SU-DHL-6 (cell line): ENCODE results near the gene NR1I3.

ENCODE experiments used
- H2AFZ ChIP-seq: fragments of 200-600 bp; sonication (generic); 2 replicates; pipeline ENCODE4 v1.6.1; 2014; ENCODE audit warnings: low read depth, mild to moderate bottlenecking, moderate library complexity, mixed read lengths, antibody characterized with exemption, low read length; ENCODE audit not compliant: severe bottlenecking
- H3F3A ChIP-seq: fragments of 200-600 bp; shearing (Covaris generic); 2 replicates; pipeline ENCODE4 v1.6.0; 2016; ENCODE audit warnings: antibody characterized with exemption, mild to moderate bottlenecking; ENCODE audit not compliant: insufficient read depth
- H3K27ac ChIP-seq: fragments of 200-600 bp; sonication (generic); 2 replicates; pipeline ENCODE4 v1.5.1; 2016; ENCODE audit warnings: low read depth, mild to moderate bottlenecking, low read length, moderate library complexity, mixed read lengths
- H3K27me3 ChIP-seq: fragments of 200-600 bp; sonication (generic), shearing (Covaris generic); 2 replicates; pipeline ENCODE4 v1.6.0; 2014; ENCODE audit warnings: mild to moderate bottlenecking, low read length
- H3K36me3 ChIP-seq: fragments of 200-600 bp; sonication (generic); 2 replicates; pipeline ENCODE4 v1.6.1; 2014; ENCODE audit warnings: mild to moderate bottlenecking, low read length, mixed read lengths
- H3K4me2 ChIP-seq: fragments of 300-600, 200-600 bp; shearing (Covaris generic), sonication (generic); 2 replicates; pipeline ENCODE4 v1.6.0; 2014; ENCODE audit warnings: low read length, low read depth, mild to moderate bottlenecking; ENCODE audit not compliant: poor library complexity, severe bottlenecking
- H3K4me3 ChIP-seq: fragments of 200-600 bp; sonication (generic); 2 replicates; pipeline ENCODE4 v1.5.1; 2014; ENCODE audit warnings: antibody characterized with exemption, low read length, mild to moderate bottlenecking, mixed read lengths; ENCODE audit not compliant: insufficient read depth, poor library complexity, severe bottlenecking
- H3K79me2 ChIP-seq: fragments of 200-600 bp; sonication (generic); 2 replicates; pipeline ENCODE4 v1.6.1; 2014; ENCODE audit warnings: mild to moderate bottlenecking, low read length, moderate library complexity; ENCODE audit not compliant: insufficient read depth
- H3K9ac ChIP-seq: fragments of 200-600 bp; sonication (generic); 2 replicates; pipeline ENCODE4 v1.7.0; 2014; ENCODE audit warnings: mild to moderate bottlenecking, low read length
- H3K9me2 ChIP-seq: fragments of 200-600 bp; sonication (generic); replicated peaks from 2 replicates; pipeline ENCODE4 v1.6.1; 2014; ENCODE audit warnings: low read length; ENCODE audit not compliant: insufficient read depth
- H3K9me3 ChIP-seq: fragments of 200-600 bp; sonication (generic); 2 replicates; pipeline ENCODE4 v1.6.1; 2014; ENCODE audit warnings: low read length, mixed read lengths; ENCODE audit not compliant: insufficient read depth
- H4K20me1 ChIP-seq: fragments of 200-600 bp; sonication (generic); 2 replicates; pipeline ENCODE4 v1.6.1; 2014; ENCODE audit warnings: low read depth, mild to moderate bottlenecking, antibody characterized with exemption, low read length, moderate library complexity, mixed read lengths
- CTCF ChIP-seq: fragments of 200-600 bp; sonication (generic); IDR thresholded peaks from one replicate; pipeline ENCODE4 v1.5.1; 2017; ENCODE audit warnings: antibody characterized with exemption, mild to moderate bottlenecking, low read length, moderate library complexity; ENCODE audit not compliant: insufficient read depth, poor library complexity, severe bottlenecking
- EZH2phosphoT487 ChIP-seq: fragments of 200-600 bp; sonication (generic), shearing (Covaris generic); conservative IDR thresholded peaks from 2 replicates; pipeline ENCODE4 v1.6.1; 2018; ENCODE audit warnings: mild to moderate bottlenecking, antibody characterized with exemption, low read length, moderate library complexity, mixed read lengths

NR1I3 gene

GRCh38 chr1:161196111-161196510 lies 41.9 kb downstream of the NR1I3 start:
- Histone ChIP-seq H3K27ac (no peak overlapping the region), H3K9me3 (no peaks in the 10 kb centered on the region), H3F3A (no peaks in the 10 kb centered on the region), H3K9ac (no peak overlapping the region), H3K4me2 (no peak overlapping the region), H4K20me1 (no peaks in the 10 kb centered on the region), H2AFZ (no peak overlapping the region), H3K9me2 (no peaks in the 10 kb centered on the region), H3K79me2 (no peaks in the 10 kb centered on the region), H3K4me3 (no peak overlapping the region), H3K27me3 (no peaks in the 10 kb centered on the region), H3K36me3 (no peaks in the 10 kb centered on the region)
- TF ChIP-seq EZH2phosphoT487 (no peak), CTCF (no peak)

GRCh38 chr1:161195171-161195570 lies 42.8 kb downstream of the NR1I3 start:
- no peaks in the 10 kb centered on the region for H3K79me2 ChIP-seq
- no peaks in the 10 kb centered on the region for H3K9me2 ChIP-seq
- H3K9ac ChIP-seq = no peak overlapping the region
- no peaks in the 10 kb centered on the region for H3K27me3 ChIP-seq
- no peaks in the 10 kb centered on the region for H3F3A ChIP-seq
- no peak overlapping the region for H3K4me3 ChIP-seq
- no peaks in the 10 kb centered on the region for H3K36me3 ChIP-seq
- TF ChIP-seq CTCF (no peak), EZH2phosphoT487 (no peak)
- no peaks in the 10 kb centered on the region for H4K20me1 ChIP-seq
- H3K9me3 ChIP-seq = no peaks in the 10 kb centered on the region
- no peak overlapping the region for H2AFZ ChIP-seq
- H3K27ac ChIP-seq = no peak overlapping the region
- no peak overlapping the region for H3K4me2 ChIP-seq

- Histone ChIP-seq H4K20me1 (no peaks in the 10 kb centered on the region), H3K9me3 (no peaks in the 10 kb centered on the region), H3K4me3 (no peak overlapping the region), H3K9me2 (no peaks in the 10 kb centered on the region), H3F3A (no peaks in the 10 kb centered on the region), H2AFZ (no peak overlapping the region), H3K36me3 (no peaks in the 10 kb centered on the region), H3K27ac (no peak overlapping the region), H3K27me3 (no peaks in the 10 kb centered on the region), H3K79me2 (no peaks in the 10 kb centered on the region), H3K4me2 (no peak overlapping the region), H3K9ac (no peak overlapping the region)
- TF ChIP-seq EZH2phosphoT487 (no peak), CTCF (no peak)
These were observed 44.3 kb downstream of the NR1I3 start for GRCh38 chr1:161193561-161194235.
